Hematopoietic multipotent progenitor cell treated with erythropoietin and hydrocortisone succinate and interleukin-3 and kit ligand, for 6 days (in vitro differentiated cells): ENCODE results near the gene PRKAG2.
"Not testable (repeated sequence)": the region's sequence is repeated elsewhere in the genome, so short reads cannot be mapped to it uniquely, and the experiment has no call there.

Source experiments
- DNase-seq: peaks from one replicate; pipeline ENCODE4 v3.0.0-alpha.2; 2015

The PRKAG2 gene

GRCh38 chr7:151832656-151833055, 44.3 kb downstream of the PRKAG2 start:
- no peak for DNase-seq

- no peak for DNase-seq
Measured at GRCh38 chr7:151832138-151832537, 44.8 kb downstream of the PRKAG2 start.

- no peak for DNase-seq
Measured at GRCh38 chr7:151831606-151832005, 45.3 kb downstream of the PRKAG2 start.

GRCh38 chr7:151830121-151830830, 46.6 kb downstream of the PRKAG2 start:
- DNase-seq: no peak

- no peak for DNase-seq
Measured at GRCh38 chr7:151829707-151830106, 47.2 kb downstream of the PRKAG2 start.

- no peak for DNase-seq
Measured at GRCh38 chr7:151827620-151828019, 49.3 kb downstream of the PRKAG2 start.

- not testable (repeated sequence) for DNase-seq
Measured at GRCh38 chr7:151826316-151826715, 50.6 kb downstream of the PRKAG2 start.

GRCh38 chr7:151825721-151826120, 51.2 kb downstream of the PRKAG2 start:
- no peak for DNase-seq

- no peak for DNase-seq
Measured at GRCh38 chr7:151824373-151824933, 52.5 kb downstream of the PRKAG2 start.

- DNase-seq: no peak
Measured at GRCh38 chr7:151823566-151824372, 53.1 kb downstream of the PRKAG2 start.

- DNase-seq: no peak
Measured at GRCh38 chr7:151822541-151823181, 54.3 kb downstream of the PRKAG2 start.

GRCh38 chr7:151821806-151822540, 54.9 kb downstream of the PRKAG2 start:
- no peak for DNase-seq

- no peak for DNase-seq
Measured at GRCh38 chr7:151821226-151821625, 55.7 kb downstream of the PRKAG2 start.

- no peak for DNase-seq
Measured at GRCh38 chr7:151820491-151821105, 56.3 kb downstream of the PRKAG2 start.

- no peak for DNase-seq
Measured at GRCh38 chr7:151819866-151820265, 57.0 kb downstream of the PRKAG2 start.

- no peak for DNase-seq
Measured at GRCh38 chr7:151818674-151819519, 58.0 kb downstream of the PRKAG2 start.

- no peak for DNase-seq
Measured at GRCh38 chr7:151817981-151818673, 58.8 kb downstream of the PRKAG2 start.

- DNase-seq: no peak
Measured at GRCh38 chr7:151817315-151817690, 59.6 kb downstream of the PRKAG2 start.

- DNase-seq: no peak
Measured at GRCh38 chr7:151816562-151817314, 60.2 kb downstream of the PRKAG2 start.

- DNase-seq: no peak
Measured at GRCh38 chr7:151815419-151815818, 61.5 kb downstream of the PRKAG2 start.
